GM10266 (cell line): Measurements from ENCODE around the gene OPTC.

Experiments
- DNase-seq: peaks from one replicate; pipeline ENCODE4 v3.0.0; 2012; ENCODE audit errors: extremely low spot score
- CTCF ChIP-seq: IDR thresholded peaks from 2 replicates; pipeline ENCODE4 v1.5.1; 2012; ENCODE audit warnings: mild to moderate bottlenecking, low read depth; ENCODE audit not compliant: control insufficient read depth, insufficient read depth; ENCODE audit errors: missing control alignments

Gene OPTC

GRCh38 chr1:203520315-203520714, 26.4 kb downstream of the OPTC start:
- DNase-seq, result no peak
- TF ChIP-seq CTCF, result no peak

- DNase-seq, result no peak
- no peak for TF ChIP-seq CTCF
Observed at GRCh38 chr1:203521074-203521794, 27.3 kb downstream of the OPTC start.

- DNase-seq, result no peak
- TF ChIP-seq CTCF, result no peak
Observed at GRCh38 chr1:203521812-203522211, 27.9 kb downstream of the OPTC start.

- TF ChIP-seq CTCF, result no peak
- DNase-seq, result no peak
Observed at GRCh38 chr1:203522237-203522636, 28.3 kb downstream of the OPTC start.

GRCh38 chr1:203523667-203524066, 29.7 kb downstream of the OPTC start:
- no peak for DNase-seq

GRCh38 chr1:203524152-203524551, 30.2 kb downstream of the OPTC start:
- DNase-seq, result no peak

More at GRCh38 chr1:203523667-203524066, 29.7 kb downstream of the OPTC start:
- no peak for TF ChIP-seq CTCF

GRCh38 chr1:203524824-203525223, 30.9 kb downstream of the OPTC start:
- DNase-seq, result no peak
- no peak for TF ChIP-seq CTCF

More at GRCh38 chr1:203524152-203524551, 30.2 kb downstream of the OPTC start:
- no peak for TF ChIP-seq CTCF
